CMK (cell line): ENCODE measurements around the gene TANGO2.

Source experiments
- DNase-seq: peaks from one replicate; pipeline ENCODE4 v3.0.0-alpha.2; 2010; ENCODE audit warnings: low read depth

Gene TANGO2

GRCh38 chr22:20026996-20027601, 6.2 kb downstream of the TANGO2 start:
- DNase-seq = no peak

GRCh38 chr22:20027966-20028854, 7.3 kb downstream of the TANGO2 start:
- DNase-seq = no peak

- no peak for DNase-seq
These were observed 8.1 kb downstream of the TANGO2 start for GRCh38 chr22:20028855-20029549.

- DNase-seq = no peak
These were observed 8.8 kb downstream of the TANGO2 start for GRCh38 chr22:20029550-20030225.

- DNase-seq = no peak
These were observed 11.0 kb downstream of the TANGO2 start for GRCh38 chr22:20031732-20032406.

GRCh38 chr22:20032407-20032991, 11.6 kb downstream of the TANGO2 start:
- peak; percentile 36 for DNase-seq

GRCh38 chr22:20033045-20033706, 12.3 kb downstream of the TANGO2 start:
- DNase-seq = no peak

GRCh38 chr22:20034143-20034542, 13.2 kb downstream of the TANGO2 start:
- DNase-seq = no peak

GRCh38 chr22:20035375-20036083, 14.6 kb downstream of the TANGO2 start:
- no peak for DNase-seq

- no peak for DNase-seq
These were observed 15.2 kb downstream of the TANGO2 start for GRCh38 chr22:20036084-20036482.

GRCh38 chr22:20036535-20037392, 15.9 kb downstream of the TANGO2 start:
- DNase-seq = no peak

- DNase-seq = no peak
These were observed 16.5 kb downstream of the TANGO2 start for GRCh38 chr22:20037419-20037818.

- no peak for DNase-seq
These were observed 17.7 kb downstream of the TANGO2 start for GRCh38 chr22:20038574-20038973.

GRCh38 chr22:20039683-20040325, 18.9 kb downstream of the TANGO2 start:
- no peak for DNase-seq

- no peak for DNase-seq
These were observed 19.7 kb downstream of the TANGO2 start for GRCh38 chr22:20040327-20041200.

GRCh38 chr22:20043057-20043996, 22.4 kb downstream of the TANGO2 start:
- DNase-seq = no peak

GRCh38 chr22:20043997-20044342, 23.1 kb downstream of the TANGO2 start:
- no peak for DNase-seq
